Thymus (tissue), 11 donors: ENCODE results near the gene AQP6. TPM values are rescaled to one million over a fixed set of nuclear protein-coding genes. Genes with fewer than 3 reads are reported as not detected.

Experiments used
- DNase-seq, 9 donors: peaks; one replicate each; pipeline ENCODE4 v3.0.0-alpha.2; 2013; ENCODE audit warnings: low spot score in 9 of 9, low read depth in 6 of 9, missing footprints in 1 of 9
- H3K27ac ChIP-seq, 2 donors: one replicate each; pipeline ENCODE4 v1.5.1; 2013; ENCODE audit warnings: control low read depth in 1 of 2, low read depth in 1 of 2, low read length in 1 of 2, mild to moderate bottlenecking in 1 of 2, moderate library complexity in 1 of 2
- H3K27me3 ChIP-seq, 2 donors: one replicate each; pipeline ENCODE4 v1.5.1; 2013; ENCODE audit warnings: low read length in 1 of 2; ENCODE audit not compliant: control insufficient read depth in 2 of 2, insufficient read depth in 1 of 2
- H3K36me3 ChIP-seq, 2 donors: one replicate each; pipeline ENCODE4 v1.5.1; 2013; ENCODE audit warnings: low read length in 1 of 2, mild to moderate bottlenecking in 1 of 2, moderate library complexity in 1 of 2; ENCODE audit not compliant: control insufficient read depth in 2 of 2, insufficient read depth in 2 of 2
- H3K4me1 ChIP-seq, 2 donors: one replicate each; pipeline ENCODE4 v1.5.1; 2013; ENCODE audit warnings: low read length in 2 of 2; ENCODE audit not compliant: control insufficient read depth in 2 of 2, insufficient read depth in 2 of 2
- H3K4me3 ChIP-seq, 2 donors: one replicate each; pipeline ENCODE4 v1.5.1; 2013; ENCODE audit warnings: low read length in 2 of 2, control low read depth in 1 of 2, mild to moderate bottlenecking in 1 of 2
- H3K9me3 ChIP-seq, 2 donors: one replicate each; pipeline ENCODE4 v1.5.1; 2013; ENCODE audit warnings: low read length in 1 of 2, mild to moderate bottlenecking in 1 of 2; ENCODE audit not compliant: control insufficient read depth in 2 of 2, insufficient read depth in 1 of 2
- WGBS: extraction: QIAGEN DNeasy Blood & Tissue Kit; methylation state at CpG from one replicate; pipeline ENCODE4 v1.1.7; 2013; 5-methylcytosine and 5-hydroxymethylcytosine counted together
- polyA plus RNA-seq: library from polyadenylated mRNA; stranded (reverse); fragments of 200-250 nt; gene quantifications from one replicate; pipeline ENCODE4 v1.2.3, GENCODE V29; 2013
- total RNA-seq: library from RNA; stranded (reverse); fragments of 120-200 nt; gene quantifications from one replicate; pipeline ENCODE4 v1.2.4, GENCODE V29; 2013
- donor health status: healthy.

Gene AQP6
- total and polyA plus RNA-seq, 2 donors = under 0.01 TPM; not detected in 1

DNA sequence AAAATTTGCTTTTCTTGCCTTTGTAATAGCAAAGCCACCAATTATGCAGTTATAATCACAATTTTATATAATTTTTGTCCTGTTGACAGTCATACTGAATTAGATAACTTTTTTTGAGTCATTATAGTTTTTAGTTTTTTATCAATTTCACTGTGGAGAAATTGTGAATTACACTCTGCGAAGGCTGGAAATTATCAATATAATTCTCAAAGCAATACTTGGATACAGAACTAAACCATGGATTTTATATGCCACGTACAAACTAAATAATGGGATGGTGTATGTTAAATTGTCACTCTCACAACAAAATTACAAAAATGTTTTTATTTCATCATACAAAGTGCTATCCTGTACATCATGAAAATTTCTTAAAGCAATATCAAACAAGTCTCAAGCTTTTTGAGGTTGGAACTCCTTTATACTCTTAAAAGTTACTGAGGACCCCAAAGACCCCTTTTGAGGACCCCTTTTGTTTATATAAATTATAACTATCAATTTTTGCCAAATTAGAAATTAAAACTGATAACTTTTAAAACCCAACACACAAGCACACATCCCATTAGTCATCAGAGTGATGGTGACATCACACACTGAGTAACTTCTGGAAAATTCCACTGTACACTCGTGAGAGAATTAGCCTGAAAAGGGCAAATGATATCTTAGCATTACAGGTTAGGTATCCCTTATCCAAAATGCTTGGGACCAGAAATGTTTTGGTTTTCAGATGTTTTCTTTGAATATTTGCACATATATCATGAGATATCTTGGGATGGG, 42.0 kb upstream of the AQP6 start:
- no peak for DNase-seq
- Histone ChIP-seq H3K36me3 (no peaks in the 10 kb centered on the region), H3K27ac (no peak overlapping the region), H3K9me3 (no peaks in the 10 kb centered on the region), H3K4me3 (no peak overlapping the region), H3K27me3 (peaks cover 0 to 16% of the 10 kb centered on the region in 2 donors), H3K4me1 (no peaks in the 10 kb centered on the region)
- 89% methylated on average over 3 of the region's 3 CpGs for WGBS

DNA sequence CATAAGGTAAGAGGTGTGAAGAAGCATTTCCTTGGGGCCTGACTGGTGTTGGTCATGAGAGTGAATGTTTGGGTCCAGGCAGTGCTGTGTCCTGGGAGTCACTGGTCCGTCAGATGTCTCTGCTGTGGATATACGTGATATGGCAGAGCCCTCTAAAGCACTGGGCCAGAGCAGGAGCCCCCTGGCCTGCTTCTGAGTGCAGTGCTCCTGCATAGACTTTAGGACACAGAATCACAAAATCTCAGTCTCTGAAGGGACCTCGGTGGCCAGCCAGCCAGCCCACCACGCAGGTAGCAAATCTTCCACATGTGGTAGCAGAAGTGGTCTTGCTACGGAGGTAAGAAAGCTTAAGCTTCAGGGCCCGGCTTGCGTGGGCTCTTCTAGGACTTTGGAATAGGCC, 40.7 kb upstream of the AQP6 start:
- no peak for DNase-seq
- no peak overlapping the region for H3K27ac ChIP-seq
- peaks cover 0 to 16% of the 10 kb centered on the region in 2 donors for H3K27me3 ChIP-seq
- H3K36me3 ChIP-seq = no peaks in the 10 kb centered on the region
- H3K9me3 ChIP-seq = no peaks in the 10 kb centered on the region
- H3K4me1 ChIP-seq = no peaks in the 10 kb centered on the region
- 67% methylated on average over 7 of the region's 7 CpGs for WGBS
- H3K4me3 ChIP-seq = no peak overlapping the region

DNA sequence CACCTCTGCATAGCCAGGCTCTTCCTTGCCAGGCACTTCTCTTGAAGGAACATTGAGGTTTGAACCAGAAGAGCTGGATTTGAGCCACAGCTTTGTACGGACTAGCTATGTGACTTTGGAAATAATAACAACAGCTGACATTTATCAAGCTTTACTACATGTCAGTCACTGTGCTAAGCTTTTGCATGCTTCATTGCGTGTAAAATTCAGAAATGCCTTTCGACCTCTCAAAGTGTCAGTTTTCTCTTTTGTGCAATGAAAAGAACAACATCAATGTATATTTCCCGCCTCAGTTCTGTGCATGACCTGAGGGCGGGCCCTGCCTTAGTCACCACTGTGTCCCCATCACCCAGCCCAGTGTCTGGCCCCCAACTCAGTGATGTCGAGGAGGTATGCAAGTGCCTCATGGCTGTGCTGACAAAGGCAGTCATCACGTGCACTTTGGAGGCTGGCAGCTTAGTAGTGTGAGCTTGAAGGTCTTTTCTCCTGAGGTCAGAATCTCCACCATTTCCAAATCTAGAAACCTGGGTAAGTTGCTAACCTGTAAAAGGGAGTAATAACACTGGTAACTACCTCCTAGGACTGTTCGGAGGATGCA, 40.1 kb upstream of the AQP6 start:
- Histone ChIP-seq H3K9me3 (no peaks in the 10 kb centered on the region), H3K36me3 (no peaks in the 10 kb centered on the region), H3K27me3 (peaks cover 0 to 16% of the 10 kb centered on the region in 2 donors), H3K4me1 (no peaks in the 10 kb centered on the region), H3K4me3 (no peak overlapping the region), H3K27ac (no peak overlapping the region)
- DNase-seq = no peak
- 93% methylated on average over 8 of the region's 8 CpGs for WGBS

DNA sequence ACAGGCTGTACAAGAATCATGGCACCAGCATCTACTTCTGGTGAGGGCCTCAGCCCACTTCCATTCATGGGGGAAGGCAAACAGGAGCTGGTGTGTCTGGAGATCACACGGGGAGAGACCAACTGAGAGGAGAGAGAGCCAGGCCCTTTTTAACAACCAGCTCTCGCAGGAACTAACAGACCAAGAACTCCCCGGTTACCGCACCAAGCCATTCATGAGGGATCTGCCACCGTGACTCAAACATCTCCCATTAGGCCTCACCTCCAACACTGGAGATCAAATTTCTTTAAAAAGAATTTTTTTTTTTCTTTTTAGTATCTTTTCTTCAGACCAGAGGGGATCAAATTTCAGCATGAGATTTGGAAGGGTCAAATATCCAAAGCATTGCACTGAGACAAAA, 39.0 kb upstream of the AQP6 start:
- H3K4me1 ChIP-seq = no peaks in the 10 kb centered on the region
- 90% methylated on average over 5 of the region's 5 CpGs for WGBS
- no peaks in the 10 kb centered on the region for H3K9me3 ChIP-seq
- H3K27me3 ChIP-seq = peaks cover 0 to 12% of the 10 kb centered on the region in 2 donors
- no peaks in the 10 kb centered on the region for H3K36me3 ChIP-seq
- no peak overlapping the region for H3K27ac ChIP-seq
- no peak for DNase-seq
- no peak overlapping the region for H3K4me3 ChIP-seq

DNA sequence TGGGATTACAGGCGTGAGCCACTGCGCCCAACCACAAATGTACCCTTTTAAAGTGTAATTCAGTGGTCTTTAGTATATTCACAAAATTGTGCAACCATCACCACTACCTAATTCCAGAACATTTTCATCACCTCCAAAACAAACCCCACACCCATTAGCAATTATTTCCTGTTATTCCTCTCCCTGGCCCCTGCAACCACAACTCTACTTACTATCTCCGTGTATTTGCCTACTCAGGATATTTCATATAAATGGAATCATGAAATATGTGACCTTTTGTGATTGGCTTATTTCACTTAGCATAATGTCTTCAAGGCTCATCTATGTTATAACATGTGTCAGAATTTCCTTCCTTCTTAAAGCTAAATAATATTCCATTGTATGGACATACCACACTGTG, 38.2 kb upstream of the AQP6 start:
- no peaks in the 10 kb centered on the region for H3K4me1 ChIP-seq

DNA sequence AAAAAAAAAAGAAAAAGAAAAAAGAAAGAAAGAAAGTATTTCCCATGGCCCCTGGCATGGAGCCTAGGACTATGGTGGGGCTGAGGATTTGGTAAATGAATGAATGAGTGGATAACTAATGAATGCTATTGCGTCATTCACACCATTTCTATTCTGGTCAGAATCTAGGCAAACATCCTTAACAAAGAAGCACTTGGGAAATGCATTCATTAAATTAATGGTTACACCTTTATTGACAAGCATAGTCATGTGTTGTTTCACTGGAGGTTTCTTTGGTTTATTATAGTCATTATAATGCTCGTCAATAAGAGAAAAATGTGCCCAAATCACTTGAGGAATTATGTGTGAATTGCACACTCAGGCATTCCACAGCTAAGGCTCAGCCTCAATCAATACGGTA, 35.8 kb upstream of the AQP6 start:
- no peaks in the 10 kb centered on the region for H3K4me1 ChIP-seq
- H3K9me3 ChIP-seq = no peaks in the 10 kb centered on the region
- WGBS = 99% methylated on average over 3 of the region's 3 CpGs
- no peak overlapping the region for H3K27ac ChIP-seq
- no peaks in the 10 kb centered on the region for H3K36me3 ChIP-seq
- H3K27me3 ChIP-seq = peaks cover 0 to 5% of the 10 kb centered on the region in 2 donors
- no peak for DNase-seq
- no peak overlapping the region for H3K4me3 ChIP-seq

More for the DNA sequence above, 38.2 kb upstream of the AQP6 start:
- no peak overlapping the region for H3K27ac ChIP-seq
- peaks cover 0 to 10% of the 10 kb centered on the region in 2 donors for H3K27me3 ChIP-seq
- H3K9me3 ChIP-seq = no peaks in the 10 kb centered on the region
- 96% methylated on average over 3 of the region's 3 CpGs for WGBS
- no peaks in the 10 kb centered on the region for H3K36me3 ChIP-seq
- DNase-seq = no peak
- H3K4me3 ChIP-seq = no peak overlapping the region

DNA sequence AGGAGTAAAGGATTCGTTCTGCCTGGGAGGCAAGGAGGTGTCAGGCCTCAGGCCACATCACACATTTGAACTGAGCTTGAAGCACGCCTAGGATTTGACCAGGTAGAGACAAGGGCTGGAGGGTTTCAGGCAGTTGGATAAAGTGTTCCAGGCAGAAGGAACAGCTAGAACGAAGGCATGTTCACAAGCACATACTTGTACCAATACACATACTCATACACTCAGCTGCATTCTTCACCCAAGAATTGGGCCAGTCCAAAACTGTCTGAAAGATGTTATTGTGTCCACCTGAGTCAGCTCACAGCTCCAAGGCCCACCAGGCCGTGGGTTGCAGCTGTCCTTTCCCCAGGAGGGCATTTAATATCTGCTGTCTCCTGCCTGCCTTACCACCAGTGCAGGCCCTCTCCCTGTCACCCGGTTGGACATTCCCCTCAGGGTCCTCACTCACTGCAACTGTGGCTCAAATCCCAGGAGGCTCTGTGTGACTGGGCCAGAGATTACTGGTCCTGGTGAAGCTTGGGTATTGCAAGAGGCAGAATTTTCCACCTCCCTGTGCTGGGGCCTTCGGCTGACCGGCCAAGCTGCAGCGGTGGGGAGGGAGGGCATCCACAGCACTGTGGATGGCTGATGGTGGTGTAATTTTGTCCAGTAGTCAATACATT, 35.0 kb upstream of the AQP6 start:
- Histone ChIP-seq H3K9me3 (no peaks in the 10 kb centered on the region), H3K4me3 (no peak overlapping the region), H3K4me1 (no peaks in the 10 kb centered on the region), H3K27me3 (peaks cover 0 to under 1% of the 10 kb centered on the region in 2 donors), H3K27ac (no peak overlapping the region), H3K36me3 (no peaks in the 10 kb centered on the region)
- no peak for DNase-seq
- WGBS = 84% methylated on average over 8 of the region's 8 CpGs

DNA sequence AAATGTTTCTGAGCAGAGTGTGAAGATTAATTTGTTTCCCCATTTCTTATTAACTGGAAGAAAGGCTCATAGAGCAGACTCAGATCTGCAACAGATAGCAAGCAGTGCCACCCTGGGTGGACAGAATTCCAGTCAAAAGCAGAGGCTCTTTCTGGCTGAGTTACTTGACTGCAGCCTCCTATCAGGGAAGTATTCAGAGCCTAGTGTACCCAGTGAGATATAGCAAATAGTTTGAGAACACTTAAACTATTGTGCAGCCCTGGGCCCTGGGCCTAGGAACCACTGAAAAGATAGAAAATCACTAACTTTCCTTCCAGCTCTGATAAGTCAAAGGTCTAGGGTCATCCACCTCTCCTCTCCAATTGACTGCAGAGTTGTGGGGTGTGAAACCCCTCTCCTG, 33.4 kb upstream of the AQP6 start:
- H3K9me3 ChIP-seq = no peaks in the 10 kb centered on the region
- no peaks in the 10 kb centered on the region for H3K4me1 ChIP-seq
- no peaks in the 10 kb centered on the region for H3K36me3 ChIP-seq
- H3K27ac ChIP-seq = no peak overlapping the region
- H3K27me3 ChIP-seq = peaks cover 0 to 7% of the 10 kb centered on the region in 2 donors
- no peak for DNase-seq
- no peak overlapping the region for H3K4me3 ChIP-seq

DNA sequence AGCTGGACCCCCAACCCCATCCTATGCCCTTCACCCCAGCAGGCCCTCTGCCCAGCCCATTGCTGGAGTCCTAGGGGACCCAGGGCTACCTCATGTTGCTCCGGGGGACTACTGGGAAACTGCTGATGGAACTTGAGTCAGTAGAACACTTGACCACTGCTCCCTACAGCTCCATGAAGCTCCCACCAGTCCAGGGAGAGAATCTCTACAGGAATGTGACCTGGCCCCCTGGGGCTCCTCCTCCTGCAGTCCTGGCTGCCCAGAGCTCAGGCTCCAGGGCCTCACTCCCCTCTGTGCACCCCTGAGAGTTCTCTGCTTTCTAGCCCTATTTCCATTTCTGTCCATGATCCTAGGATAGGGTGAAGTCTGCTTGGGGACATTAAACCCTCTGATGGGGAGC, 33.0 kb upstream of the AQP6 start:
- 94% methylated on average over 1 of the region's 1 CpG for WGBS
- H3K27ac ChIP-seq = no peak overlapping the region

More for the DNA sequence above, 33.0 kb upstream of the AQP6 start:
- no peak for DNase-seq
- no peaks in the 10 kb centered on the region for H3K9me3 ChIP-seq
- H3K4me1 ChIP-seq = peaks cover 0 to 1% of the 10 kb centered on the region in 2 donors
- H3K27me3 ChIP-seq = peaks cover 0 to 8% of the 10 kb centered on the region in 2 donors
- H3K4me3 ChIP-seq = no peak overlapping the region
- H3K36me3 ChIP-seq = no peaks in the 10 kb centered on the region
